Neural crest cell (in vitro differentiated cells): ENCODE data around the gene LIN7A. TPM values are rescaled to one million over a fixed set of nuclear protein-coding genes. Genes with fewer than 3 reads are reported as not detected.
"Not testable (repeated sequence)": the region's sequence is repeated elsewhere in the genome, so short reads cannot be mapped to it uniquely, and the experiment has no call there.

Experiments
- DNase-seq: peaks from one replicate; pipeline ENCODE4 v3.0.0; 2021; ENCODE audit warnings: low read depth, mixed read lengths, low spot score
- H3K27ac Mint-ChIP-seq: one replicate; pipeline ENCODE4 v1.8.0; 2021; ENCODE audit warnings: mild to moderate bottlenecking, mixed read lengths; ENCODE audit not compliant: unreplicated experiment
- H3K27me3 Mint-ChIP-seq: 2 replicates; pipeline ENCODE4 v1.8.0; 2021; ENCODE audit warnings: low read depth, mild to moderate bottlenecking, mixed read lengths
- H3K36me3 Mint-ChIP-seq: 2 replicates; pipeline ENCODE4 v1.8.0; 2021; ENCODE audit warnings: low read depth, mild to moderate bottlenecking, mixed read lengths
- H3K4me1 Mint-ChIP-seq: 2 replicates; pipeline ENCODE4 v1.8.0; 2021; ENCODE audit warnings: mixed read lengths
- H3K4me3 Mint-ChIP-seq: one replicate; pipeline ENCODE4 v1.8.0; 2021; ENCODE audit warnings: mild to moderate bottlenecking, mixed read lengths
- H3K9me3 Mint-ChIP-seq: 2 replicates; pipeline ENCODE4 v1.8.0; 2021; ENCODE audit warnings: mixed read lengths
- total RNA-seq: library from RNA; stranded (reverse); gene quantifications from 2 replicates; pipeline ENCODE4 v1.2.1, GENCODE V29; 2021
- TF ChIP-seq, protein P1 (sequence below): fragments of 200-600 bp; sonication (generic); conservative IDR thresholded peaks from 2 replicates; pipeline ENCODE4 v1.5.0; 2021; ENCODE audit warnings: antibody characterized with exemption, mild to moderate bottlenecking

LIN7A gene
- total RNA-seq, 1 donor from 2014 or later = 5.8 TPM

DNA sequence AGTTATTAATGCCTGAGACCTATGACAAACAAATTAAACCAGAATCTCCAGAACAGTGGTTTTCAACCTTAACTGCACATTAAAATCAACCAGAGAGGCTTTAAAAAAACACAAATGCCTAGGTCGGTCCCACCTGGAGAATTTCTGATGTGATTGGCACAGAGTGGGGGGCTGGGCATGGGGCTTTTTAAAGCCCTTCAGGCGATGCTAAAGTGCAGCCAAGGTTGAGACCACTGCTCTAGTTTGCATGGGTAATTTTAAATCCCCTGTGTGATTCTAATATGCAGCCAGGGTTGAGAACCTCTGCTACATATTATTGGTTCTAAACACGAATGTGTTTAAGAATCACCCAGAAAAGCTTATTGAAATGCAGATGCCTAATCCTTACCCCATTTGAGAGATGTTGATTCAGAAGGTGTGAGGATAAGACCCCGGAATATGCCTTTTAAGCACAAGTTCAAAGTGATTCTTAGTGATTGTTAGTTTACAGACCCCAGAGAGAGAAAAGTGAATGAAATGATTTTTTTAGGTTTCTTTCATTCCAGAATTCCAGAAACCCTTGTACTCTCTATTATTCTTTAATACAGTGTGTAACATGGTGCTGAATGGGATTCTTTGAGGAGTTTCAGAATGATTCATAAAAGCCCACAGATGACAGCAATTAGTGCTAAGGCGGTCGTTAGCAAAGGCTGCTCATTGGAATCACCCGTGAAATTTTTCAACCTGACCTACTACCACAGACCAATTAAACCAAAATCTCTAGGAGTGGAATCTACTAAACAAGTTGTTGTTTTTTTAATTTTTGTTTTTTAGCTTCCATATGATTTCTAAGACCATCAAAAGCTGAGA, 44.9 kb downstream of the LIN7A start:
- Mint-ChIP-seq H3K4me1 (no peaks in the 10 kb centered on the region), H3K4me3 (no peak overlapping the region), H3K27me3 (no peaks in the 10 kb centered on the region), H3K27ac (no peak overlapping the region), H3K36me3 (no peaks in the 10 kb centered on the region), H3K9me3 (peaks cover 3% of the 10 kb centered on the region)
- DNase-seq = no peak
- TF ChIP-seq, protein P1, sequence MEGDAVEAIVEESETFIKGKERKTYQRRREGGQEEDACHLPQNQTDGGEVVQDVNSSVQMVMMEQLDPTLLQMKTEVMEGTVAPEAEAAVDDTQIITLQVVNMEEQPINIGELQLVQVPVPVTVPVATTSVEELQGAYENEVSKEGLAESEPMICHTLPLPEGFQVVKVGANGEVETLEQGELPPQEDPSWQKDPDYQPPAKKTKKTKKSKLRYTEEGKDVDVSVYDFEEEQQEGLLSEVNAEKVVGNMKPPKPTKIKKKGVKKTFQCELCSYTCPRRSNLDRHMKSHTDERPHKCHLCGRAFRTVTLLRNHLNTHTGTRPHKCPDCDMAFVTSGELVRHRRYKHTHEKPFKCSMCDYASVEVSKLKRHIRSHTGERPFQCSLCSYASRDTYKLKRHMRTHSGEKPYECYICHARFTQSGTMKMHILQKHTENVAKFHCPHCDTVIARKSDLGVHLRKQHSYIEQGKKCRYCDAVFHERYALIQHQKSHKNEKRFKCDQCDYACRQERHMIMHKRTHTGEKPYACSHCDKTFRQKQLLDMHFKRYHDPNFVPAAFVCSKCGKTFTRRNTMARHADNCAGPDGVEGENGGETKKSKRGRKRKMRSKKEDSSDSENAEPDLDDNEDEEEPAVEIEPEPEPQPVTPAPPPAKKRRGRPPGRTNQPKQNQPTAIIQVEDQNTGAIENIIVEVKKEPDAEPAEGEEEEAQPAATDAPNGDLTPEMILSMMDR = no peak

DNA sequence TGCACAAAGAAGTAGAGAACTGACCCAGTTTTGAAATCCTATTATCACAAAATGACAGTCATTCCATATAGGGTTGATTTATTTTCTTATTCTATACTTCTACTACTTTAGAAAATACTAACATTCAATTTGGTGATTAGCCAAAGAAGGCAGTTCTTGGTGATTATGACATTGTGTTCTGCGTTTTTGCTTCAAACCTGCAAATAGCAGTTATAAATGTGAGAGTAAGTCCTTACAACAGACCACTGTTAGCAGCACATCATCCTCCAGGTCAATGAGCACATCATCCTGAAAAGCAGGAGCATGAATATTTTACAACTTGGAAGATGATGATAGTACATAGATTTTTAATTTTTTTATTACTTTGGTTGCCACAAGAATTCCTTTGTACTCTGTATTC, 53.1 kb downstream of the LIN7A start:
- no peaks in the 10 kb centered on the region for H3K36me3 Mint-ChIP-seq
- H3K4me3 Mint-ChIP-seq = no peak overlapping the region
- no peak overlapping the region for H3K27ac Mint-ChIP-seq
- no peaks in the 10 kb centered on the region for H3K27me3 Mint-ChIP-seq
- DNase-seq = no peak
- H3K4me1 Mint-ChIP-seq = peaks cover 3% of the 10 kb centered on the region
- TF ChIP-seq, protein P1 = no peak
- H3K9me3 Mint-ChIP-seq = peaks cover 3% of the 10 kb centered on the region

DNA sequence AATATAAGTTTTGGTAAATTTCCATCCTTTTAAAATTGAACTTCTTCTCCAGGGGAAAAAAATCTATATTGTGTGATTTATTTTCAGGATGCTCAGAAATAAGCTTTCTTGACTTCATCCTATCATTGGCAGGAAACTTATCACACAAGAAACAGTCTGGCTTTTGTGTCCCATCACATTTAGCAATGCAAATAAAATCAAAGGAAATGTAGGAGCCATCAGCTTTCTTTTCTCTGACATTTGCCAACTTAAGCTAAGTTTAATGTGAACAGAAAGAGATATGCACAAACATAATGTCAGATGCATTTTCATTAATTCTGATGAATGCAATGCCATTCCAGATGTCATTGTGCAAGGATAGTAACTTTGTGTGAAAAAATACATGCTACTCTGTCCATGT, 56.6 kb downstream of the LIN7A start:
- H3K4me3 Mint-ChIP-seq = no peak overlapping the region
- H3K27ac Mint-ChIP-seq = no peak overlapping the region
- DNase-seq = no peak
- no peaks in the 10 kb centered on the region for H3K27me3 Mint-ChIP-seq
- TF ChIP-seq, protein P1 = no peak
- no peaks in the 10 kb centered on the region for H3K36me3 Mint-ChIP-seq
- peaks cover 10% of the 10 kb centered on the region for H3K4me1 Mint-ChIP-seq
- peaks cover 3% of the 10 kb centered on the region for H3K9me3 Mint-ChIP-seq

DNA sequence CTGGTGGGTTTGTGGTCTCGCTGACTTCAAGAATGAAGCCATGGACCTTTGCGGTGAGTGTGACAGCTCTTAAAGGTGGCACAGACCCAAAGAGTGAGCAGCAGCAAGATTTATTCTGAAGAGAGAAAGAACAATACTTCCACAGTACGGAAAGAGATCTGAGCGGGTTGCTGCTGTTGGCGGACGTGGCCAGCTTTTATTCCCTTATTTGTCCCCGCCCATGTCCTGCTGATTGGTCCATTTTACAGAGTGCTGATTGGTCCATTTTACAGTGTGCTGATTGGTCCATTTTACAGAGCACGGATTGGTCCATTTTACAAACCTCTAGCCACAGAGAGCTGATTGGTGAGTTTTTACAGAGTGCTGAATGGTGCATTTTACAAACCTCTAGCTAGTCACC, 59.3 kb downstream of the LIN7A start:
- H3K4me1 Mint-ChIP-seq, DNase-seq, H3K27ac Mint-ChIP-seq, H3K4me3 Mint-ChIP-seq, H3K36me3 Mint-ChIP-seq, H3K9me3 Mint-ChIP-seq, H3K27me3 Mint-ChIP-seq: not testable (repeated sequence)

DNA sequence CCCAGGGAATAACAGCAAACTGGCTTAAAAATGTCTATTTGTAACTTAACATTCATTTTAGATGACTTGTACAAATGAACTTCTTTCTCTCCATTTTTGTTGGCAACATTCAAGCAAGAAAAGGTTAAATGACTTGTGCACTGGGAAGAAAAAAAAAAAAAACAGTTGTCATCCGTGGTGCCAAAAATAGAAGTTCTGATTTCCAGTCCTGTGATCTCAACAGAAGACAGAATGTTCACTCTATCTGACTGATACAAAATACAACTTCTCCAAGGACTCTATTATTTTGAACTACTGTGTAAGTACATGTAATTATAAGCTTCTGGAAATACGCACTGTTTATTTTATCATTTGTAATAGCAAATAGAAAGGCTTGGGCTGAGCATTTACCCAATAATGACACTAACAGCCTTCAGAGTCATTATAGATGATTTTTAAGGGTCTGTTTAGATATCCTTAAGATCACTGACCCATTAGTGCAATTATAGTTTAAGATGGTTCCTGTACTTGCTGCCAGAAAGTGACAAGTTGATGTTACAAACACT, 59.9 kb downstream of the LIN7A start:
- TF ChIP-seq, protein P1 = no peak
- Mint-ChIP-seq H3K27me3 (no peaks in the 10 kb centered on the region), H3K36me3 (no peaks in the 10 kb centered on the region), H3K4me3 (no peak overlapping the region), H3K27ac (no peak overlapping the region), H3K9me3 (peaks cover 3% of the 10 kb centered on the region), H3K4me1 (peaks cover 10% of the 10 kb centered on the region)
- no peak for DNase-seq

DNA sequence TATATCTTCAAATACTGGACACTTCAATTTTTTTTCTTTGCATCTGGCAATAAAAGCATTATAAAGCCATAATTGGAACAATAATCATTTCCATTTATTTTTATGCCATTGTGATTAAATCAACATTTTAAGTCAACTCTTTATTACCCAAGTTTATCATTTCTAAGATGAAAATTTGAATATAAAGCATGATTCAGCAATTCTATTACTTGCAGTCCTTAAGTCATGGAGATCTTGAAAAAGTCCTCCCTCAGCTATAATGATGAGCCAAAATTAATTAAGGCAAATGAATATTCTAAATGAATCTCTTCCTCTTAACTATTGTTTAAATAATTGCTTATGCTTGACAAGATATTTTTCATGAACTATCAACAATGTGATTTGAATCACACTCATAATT, 65.7 kb downstream of the LIN7A start:
- Mint-ChIP-seq H3K9me3 (no peaks in the 10 kb centered on the region), H3K4me1 (no peaks in the 10 kb centered on the region), H3K27me3 (no peaks in the 10 kb centered on the region), H3K27ac (no peak overlapping the region), H3K36me3 (no peaks in the 10 kb centered on the region), H3K4me3 (no peak overlapping the region)
- TF ChIP-seq, protein P1 = no peak
- DNase-seq = no peak
